ENCODE results near the gene IRF2. TPM values are rescaled to one million over a fixed set of nuclear protein-coding genes. Genes with fewer than 3 reads are reported as not detected.
"Not testable (repeated sequence)": the region's sequence is repeated elsewhere in the genome, so short reads cannot be mapped to it uniquely, and the experiment has no call there.

IRF2 gene
- polyA plus RNA-seq, 6 donors from 2014 or later = 119 to 174 (median 151) TPM

- no peak for ATAC-seq (ENCODE audit: low read depth in 2 of 2)
- H3K27ac Mint-ChIP-seq = peak overlapping the region in 2 of 6 donors; percentile 53 to 76
- H3K4me3 Mint-ChIP-seq = no peak overlapping the region
- peaks cover 0 to 6% (median 0%) of the 10 kb centered on the region in 3 donors for H3K27me3 Mint-ChIP-seq
- DNase-seq = no peak
- H3K4me1 Mint-ChIP-seq = peaks cover 59 to 81% (median 73%) of the 10 kb centered on the region in 3 donors
- no peaks in the 10 kb centered on the region for H3K36me3 Mint-ChIP-seq
- H3K9me3 Mint-ChIP-seq = peaks cover 0 to 2% (median 0%) of the 10 kb centered on the region in 7 donors
Observed at GRCh38 chr4:184351560-184352451, 122.5 kb downstream of the IRF2 start.

- peak overlapping the region in 2 of 6 donors; percentile 24 to 90 for H3K27ac Mint-ChIP-seq
- H3K9me3 Mint-ChIP-seq = no peaks in the 10 kb centered on the region
- peaks cover 62 to 81% (median 81%) of the 10 kb centered on the region in 3 donors for H3K4me1 Mint-ChIP-seq
- ATAC-seq (ENCODE audit: low read depth in 2 of 2) (no peak), DNase-seq (no peak)
- H3K4me3 Mint-ChIP-seq = no peak overlapping the region
- H3K36me3 Mint-ChIP-seq = no peaks in the 10 kb centered on the region
- peaks cover 0 to 6% (median 0%) of the 10 kb centered on the region in 3 donors for H3K27me3 Mint-ChIP-seq
Observed at GRCh38 chr4:184350964-184351363, 123.4 kb downstream of the IRF2 start.

GRCh38 chr4:184350213-184350817 lies 124.0 kb downstream of the IRF2 start:
- Mint-ChIP-seq H3K27me3 (peaks cover 0 to 6% (median 0%) of the 10 kb centered on the region in 3 donors), H3K9me3 (no peaks in the 10 kb centered on the region), H3K4me1 (peaks cover 67 to 82% (median 81%) of the 10 kb centered on the region in 3 donors), H3K4me3 (peak overlapping the region in 1 of 8 donors; percentile 2), H3K27ac (peak overlapping the region in 3 of 6 donors; percentile 47 to 88 (median 72)), H3K36me3 (no peaks in the 10 kb centered on the region)
- ATAC-seq (ENCODE audit: low read depth in 2 of 2) (no peak), DNase-seq (no peak)

GRCh38 chr4:184349283-184350039 lies 124.9 kb downstream of the IRF2 start:
- peaks cover 71 to 82% (median 81%) of the 10 kb centered on the region in 3 donors for H3K4me1 Mint-ChIP-seq
- H3K4me3 Mint-ChIP-seq = peak overlapping the region; percentile 37 to 97 (median 88)
- H3K27me3 Mint-ChIP-seq = peaks cover 0 to 6% (median 0%) of the 10 kb centered on the region in 3 donors
- ATAC-seq (ENCODE audit: low read depth in 2 of 2) = no peak
- no peak for DNase-seq
- no peaks in the 10 kb centered on the region for H3K36me3 Mint-ChIP-seq
- H3K27ac Mint-ChIP-seq = peak overlapping the region in 4 of 6 donors; percentile 63 to 88 (median 80)
- H3K9me3 Mint-ChIP-seq = no peaks in the 10 kb centered on the region

- no peak for DNase-seq
- peak overlapping the region; percentile 71 to 97 (median 94) for H3K27ac Mint-ChIP-seq
- no peak for ATAC-seq (ENCODE audit: low read depth in 2 of 2)
- H3K9me3 Mint-ChIP-seq = no peaks in the 10 kb centered on the region
- peak overlapping the region; percentile 74 to 97 (median 93) for H3K4me3 Mint-ChIP-seq
- H3K36me3 Mint-ChIP-seq = no peaks in the 10 kb centered on the region
- peaks cover 0 to 6% (median 0%) of the 10 kb centered on the region in 3 donors for H3K27me3 Mint-ChIP-seq
- H3K4me1 Mint-ChIP-seq = peaks cover 74 to 84% (median 84%) of the 10 kb centered on the region in 3 donors
Observed at GRCh38 chr4:184348311-184349233, 125.8 kb downstream of the IRF2 start.

- Mint-ChIP-seq H3K9me3 (no peaks in the 10 kb centered on the region), H3K4me1 (peaks cover 76 to 84% (median 84%) of the 10 kb centered on the region in 3 donors), H3K27me3 (peaks cover 0 to 6% (median 0%) of the 10 kb centered on the region in 3 donors), H3K4me3 (peak overlapping the region; percentile 74 to 97 (median 93)), H3K36me3 (no peaks in the 10 kb centered on the region), H3K27ac (peak overlapping the region; percentile 71 to 97 (median 94))
- ATAC-seq (ENCODE audit: low read depth in 2 of 2) = peak; percentile 59 to 66
- peak; percentile 67 for DNase-seq
Observed at GRCh38 chr4:184347251-184348239, 126.8 kb downstream of the IRF2 start.

GRCh38 chr4:184346682-184347081 lies 127.7 kb downstream of the IRF2 start:
- H3K27ac Mint-ChIP-seq = peak overlapping the region; percentile 37 to 97 (median 94)
- H3K36me3 Mint-ChIP-seq = no peaks in the 10 kb centered on the region
- no peaks in the 10 kb centered on the region for H3K9me3 Mint-ChIP-seq
- DNase-seq = no peak
- no peak for ATAC-seq (ENCODE audit: low read depth in 2 of 2)
- H3K27me3 Mint-ChIP-seq = peaks cover 0 to 6% (median 0%) of the 10 kb centered on the region in 3 donors
- peak overlapping the region; percentile 14 to 96 (median 88) for H3K4me3 Mint-ChIP-seq
- peaks cover 75 to 86% (median 85%) of the 10 kb centered on the region in 3 donors for H3K4me1 Mint-ChIP-seq

- H3K9me3 Mint-ChIP-seq; DNase-seq; H3K27me3 Mint-ChIP-seq; ATAC-seq (ENCODE audit: low read depth in 2 of 2); H3K36me3 Mint-ChIP-seq: not testable (repeated sequence)
- peaks cover 79 to 90% (median 89%) of the 10 kb centered on the region in 3 donors for H3K4me1 Mint-ChIP-seq
- peak overlapping the region in 5 of 6 donors; percentile 71 to 97 (median 96) for H3K27ac Mint-ChIP-seq
- H3K4me3 Mint-ChIP-seq = peak overlapping the region in 6 of 8 donors; percentile 82 to 96 (median 91)
Observed at GRCh38 chr4:184346273-184346672, 128.1 kb downstream of the IRF2 start.

GRCh38 chr4:184345573-184345922 lies 128.8 kb downstream of the IRF2 start:
- ATAC-seq (ENCODE audit: low read depth in 2 of 2) (no peak), DNase-seq (no peak)
- peaks cover 0 to 6% (median 0%) of the 10 kb centered on the region in 3 donors for H3K27me3 Mint-ChIP-seq
- H3K4me1 Mint-ChIP-seq = peaks cover 81 to 97% (median 96%) of the 10 kb centered on the region in 3 donors
- H3K4me3 Mint-ChIP-seq = peak overlapping the region in 6 of 8 donors; percentile 78 to 95 (median 90)
- H3K27ac Mint-ChIP-seq = peak overlapping the region in 4 of 6 donors; percentile 7 to 97 (median 92)
- no peaks in the 10 kb centered on the region for H3K9me3 Mint-ChIP-seq
- no peaks in the 10 kb centered on the region for H3K36me3 Mint-ChIP-seq

- H3K27me3 Mint-ChIP-seq = peaks cover 0 to 6% (median 0%) of the 10 kb centered on the region in 3 donors
- H3K4me1 Mint-ChIP-seq = peaks cover 80 to 95% (median 92%) of the 10 kb centered on the region in 3 donors
- no peaks in the 10 kb centered on the region for H3K36me3 Mint-ChIP-seq
- H3K4me3 Mint-ChIP-seq = peak overlapping the region; percentile 83 to 95 (median 92)
- peak; percentile 45 for DNase-seq
- ATAC-seq (ENCODE audit: low read depth in 2 of 2) = peak; percentile 27 to 31
- no peaks in the 10 kb centered on the region for H3K9me3 Mint-ChIP-seq
- peak overlapping the region; percentile 91 to 97 (median 94) for H3K27ac Mint-ChIP-seq
Observed at GRCh38 chr4:184344899-184345572, 129.3 kb downstream of the IRF2 start.

- Mint-ChIP-seq H3K36me3 (no peaks in the 10 kb centered on the region), H3K9me3 (no peaks in the 10 kb centered on the region), H3K27ac (peak overlapping the region; percentile 91 to 97 (median 94)), H3K4me1 (peaks cover 74 to 89% (median 86%) of the 10 kb centered on the region in 3 donors), H3K27me3 (peaks cover 0 to 2% (median 0%) of the 10 kb centered on the region in 3 donors), H3K4me3 (peak overlapping the region; percentile 83 to 95 (median 92))
- DNase-seq = no peak
- peak; percentile 22 to 30 for ATAC-seq (ENCODE audit: low read depth in 2 of 2)
Observed at GRCh38 chr4:184344435-184344834, 129.9 kb downstream of the IRF2 start.

All from naive B cell (primary cell).